ENCODE data around the gene ZDHHC12.

DNA sequence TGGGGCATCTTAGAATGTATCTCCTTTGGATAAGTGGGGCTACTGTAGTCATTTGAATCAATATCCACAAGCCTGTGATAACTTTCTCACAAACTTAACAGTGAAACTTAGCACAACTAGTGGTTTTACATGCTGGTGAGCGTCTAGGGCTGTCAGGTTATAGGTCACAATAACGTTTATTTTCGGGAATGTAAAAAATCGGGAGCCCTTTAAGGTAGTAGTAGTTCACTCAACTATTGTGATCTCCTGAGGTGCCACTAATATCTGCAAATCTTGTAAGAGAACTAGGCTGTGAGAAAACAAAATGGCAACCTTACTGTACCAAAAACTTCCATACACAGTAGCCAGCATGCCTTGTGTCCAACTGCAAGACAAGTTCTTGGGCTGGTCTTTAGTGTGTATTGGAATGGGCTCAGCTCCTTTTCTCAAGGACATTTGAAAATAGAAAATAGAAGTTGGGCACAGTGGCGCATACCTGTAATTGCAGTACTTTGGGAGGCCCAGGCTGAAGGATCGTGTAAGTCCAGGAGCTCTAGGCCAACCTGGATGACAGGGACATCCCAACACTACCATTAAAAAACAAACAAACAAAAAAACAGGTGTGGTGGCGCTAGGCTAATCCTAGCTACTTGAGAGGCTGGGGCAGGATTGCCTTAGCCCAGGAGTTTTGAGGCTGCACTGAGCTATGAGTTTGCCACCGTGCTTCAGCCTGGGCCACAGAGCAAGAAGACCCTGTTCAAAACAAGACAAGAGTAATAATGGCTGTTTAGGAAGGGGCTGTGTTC lies 26.8 kb downstream of the ZDHHC12 start:
- TF ChIP-seq SP4 (IDR thresholded peaks at IDR 0.05; ENCODE audit: low read length) (no peak), MAFK (IDR thresholded peaks at IDR 0.05; ENCODE audit: low read depth, low read length) (no peak), SAP30 (IDR thresholded peaks at IDR 0.05; ENCODE audit: insufficient read depth, insufficient replicate concordance, low read length) (no peak), JUND (IDR thresholded peaks at IDR 0.05; ENCODE audit: low read length) (no peak), CBX5 (IDR thresholded peaks at IDR 0.05; ENCODE audit: low read depth, low read length) (no peak), POLR2AphosphoS5 (IDR thresholded peaks at IDR 0.05; ENCODE audit: low read depth, low read length) (peak; percentile 77), RAD21 (IDR thresholded peaks at IDR 0.05 in 1 of 2, conservative IDR thresholded peaks at IDR 0.05 in 1 of 2; ENCODE audit: low read depth in 2 of 2, low read length in 2 of 2) (no peak), SRF (IDR thresholded peaks at IDR 0.05; ENCODE audit: low read depth, low read length) (no peak), CEBPB (IDR thresholded peaks at IDR 0.05; ENCODE audit: low read depth, low read length) (no peak), BRCA1 (IDR thresholded peaks at IDR 0.05; ENCODE audit: low read depth, low read length) (no peak), YY1 (IDR thresholded peaks at IDR 0.05; ENCODE audit: low read depth, low read length) (no peak)
- TF ChIP-seq, protein P1, sequence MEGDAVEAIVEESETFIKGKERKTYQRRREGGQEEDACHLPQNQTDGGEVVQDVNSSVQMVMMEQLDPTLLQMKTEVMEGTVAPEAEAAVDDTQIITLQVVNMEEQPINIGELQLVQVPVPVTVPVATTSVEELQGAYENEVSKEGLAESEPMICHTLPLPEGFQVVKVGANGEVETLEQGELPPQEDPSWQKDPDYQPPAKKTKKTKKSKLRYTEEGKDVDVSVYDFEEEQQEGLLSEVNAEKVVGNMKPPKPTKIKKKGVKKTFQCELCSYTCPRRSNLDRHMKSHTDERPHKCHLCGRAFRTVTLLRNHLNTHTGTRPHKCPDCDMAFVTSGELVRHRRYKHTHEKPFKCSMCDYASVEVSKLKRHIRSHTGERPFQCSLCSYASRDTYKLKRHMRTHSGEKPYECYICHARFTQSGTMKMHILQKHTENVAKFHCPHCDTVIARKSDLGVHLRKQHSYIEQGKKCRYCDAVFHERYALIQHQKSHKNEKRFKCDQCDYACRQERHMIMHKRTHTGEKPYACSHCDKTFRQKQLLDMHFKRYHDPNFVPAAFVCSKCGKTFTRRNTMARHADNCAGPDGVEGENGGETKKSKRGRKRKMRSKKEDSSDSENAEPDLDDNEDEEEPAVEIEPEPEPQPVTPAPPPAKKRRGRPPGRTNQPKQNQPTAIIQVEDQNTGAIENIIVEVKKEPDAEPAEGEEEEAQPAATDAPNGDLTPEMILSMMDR (IDR thresholded peaks at IDR 0.05; ENCODE audit: control extremely low read depth in 1 of 3, insufficient read depth in 1 of 3, low read depth in 1 of 3, low read length in 3 of 3): no peak
- TF ChIP-seq, protein P2, sequence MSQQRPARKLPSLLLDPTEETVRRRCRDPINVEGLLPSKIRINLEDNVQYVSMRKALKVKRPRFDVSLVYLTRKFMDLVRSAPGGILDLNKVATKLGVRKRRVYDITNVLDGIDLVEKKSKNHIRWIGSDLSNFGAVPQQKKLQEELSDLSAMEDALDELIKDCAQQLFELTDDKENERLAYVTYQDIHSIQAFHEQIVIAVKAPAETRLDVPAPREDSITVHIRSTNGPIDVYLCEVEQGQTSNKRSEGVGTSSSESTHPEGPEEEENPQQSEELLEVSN (IDR thresholded peaks at IDR 0.05): no peak
- TF ChIP-seq, protein P3, sequence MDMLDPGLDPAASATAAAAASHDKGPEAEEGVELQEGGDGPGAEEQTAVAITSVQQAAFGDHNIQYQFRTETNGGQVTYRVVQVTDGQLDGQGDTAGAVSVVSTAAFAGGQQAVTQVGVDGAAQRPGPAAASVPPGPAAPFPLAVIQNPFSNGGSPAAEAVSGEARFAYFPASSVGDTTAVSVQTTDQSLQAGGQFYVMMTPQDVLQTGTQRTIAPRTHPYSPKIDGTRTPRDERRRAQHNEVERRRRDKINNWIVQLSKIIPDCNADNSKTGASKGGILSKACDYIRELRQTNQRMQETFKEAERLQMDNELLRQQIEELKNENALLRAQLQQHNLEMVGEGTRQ (IDR thresholded peaks at IDR 0.05; ENCODE audit: low read length): no peak

Data from H1 (cell line).